Spleen (tissue), 11 donors: ENCODE results near the gene SLC5A4. TPM values are rescaled to one million over a fixed set of nuclear protein-coding genes. Genes with fewer than 3 reads are reported as not detected.

Source experiments
- DNase-seq: peaks from one replicate; pipeline ENCODE4 v3.0.0-alpha.2; 2020
- H3K27ac ChIP-seq, 8 donors: fragments of 200-600 bp; sonication (generic) in 7 of 8; 1 replicate in 4 of 8; 2 replicates in 4 of 8; pipeline versions ENCODE4 v1.5.0 to v1.8.0; 2016 to 2021; ENCODE audit warnings: inconsistent platforms in 4 of 8, mild to moderate bottlenecking in 4 of 8, moderate library complexity in 1 of 8
- H3K27me3 ChIP-seq, 7 donors: fragments of 200-600 bp; sonication (generic) in 6 of 7; replicated peaks in 1 of 7; 1 replicate in 4 of 7; 2 replicates in 3 of 7; pipeline versions ENCODE4 v1.5.0 to v1.8.0; 2016 to 2021; ENCODE audit warnings: inconsistent platforms in 3 of 7, mild to moderate bottlenecking in 1 of 7
- H3K36me3 ChIP-seq, 6 donors: fragments of 200-600 bp; sonication (generic) in 5 of 6; 1 replicate in 4 of 6; 2 replicates in 2 of 6; pipeline versions ENCODE4 v1.5.0 to v1.8.0; 2016 to 2021; ENCODE audit warnings: inconsistent platforms in 2 of 6
- H3K4me1 ChIP-seq, 6 donors: fragments of 200-600 bp; sonication (generic) in 5 of 6; 1 replicate in 3 of 6; 2 replicates in 3 of 6; pipeline versions ENCODE4 v1.5.0 to v1.8.0; 2016 to 2021; ENCODE audit warnings: inconsistent platforms in 3 of 6
- H3K4me3 ChIP-seq, 8 donors: fragments of 200-600 bp; sonication (generic) in 7 of 8; 1 replicate in 4 of 8; 2 replicates in 4 of 8; pipeline versions ENCODE4 v1.5.0 to v1.8.0; 2016 to 2021; ENCODE audit warnings: inconsistent platforms in 4 of 8, mild to moderate bottlenecking in 4 of 8, moderate library complexity in 2 of 8
- H3K9me3 ChIP-seq, 8 donors: fragments of 200-600 bp; sonication (generic) in 7 of 8; 1 replicate in 4 of 8; 2 replicates in 4 of 8; pipeline versions ENCODE4 v1.5.0 to v1.8.0; 2016 to 2021; ENCODE audit warnings: inconsistent platforms in 4 of 8
- POLR2A ChIP-seq, 3 donors: fragments of 450-650 bp; IDR thresholded peaks; one replicate each; pipeline ENCODE4 v1.5.1; 2017; ENCODE audit warnings: antibody characterized with exemption in 3 of 3, mild to moderate bottlenecking in 1 of 3
- POLR2AphosphoS5 ChIP-seq, 3 donors: sonication (generic); formaldehyde crosslinking; IDR thresholded peaks; one replicate each; pipeline ENCODE4 v1.5.1; 2017; ENCODE audit warnings: antibody characterized with exemption in 3 of 3
- WGBS, 5 donors: extraction: QIAGEN DNeasy Blood & Tissue Kit in 3 of 5; methylation state at CpG; one replicate each; pipeline versions ENCODE4 v1.1.5 to v1.1.7; 2013 to 2018; 5-methylcytosine and 5-hydroxymethylcytosine counted together
- intact Hi-C: fragments of 100-400 bp; cut with DNase I; formaldehyde crosslinking; loops from one replicate; pipeline ENCODE4 v1.15.0; 2023; ENCODE audit warnings: low total_unique reads
- polyA plus RNA-seq, 3 donors: library from polyadenylated mRNA; stranded (reverse); fragments of 200-250 nt; gene quantifications; one replicate each; pipeline ENCODE4 v1.2.1, GENCODE V29; 2013
- total RNA-seq, 7 donors: library from RNA; depleted of rRNA in 3 of 7; stranded (reverse); fragments of >200 nt in 3 of 7; fragmentation: NEBNext Ultra II Directional in 4 of 7; extraction: Animal tissue kit (Norgen Biotek cat#: 25700) in 4 of 7; gene quantifications; one replicate each; pipeline versions ENCODE4 v1.1.0 to v1.2.1, GENCODE V29; 2016 to 2021
- TF ChIP-seq, protein P1 (sequence below), 11 experiments: fragments of 200-600 bp in 7 of 11; fragments of 450-650 bp in 4 of 11; sonication (generic) in 4 of 11; IDR thresholded peaks in 8 of 11; conservative IDR thresholded peaks in 3 of 11; 1 replicate in 7 of 11; 2 replicates in 4 of 11; pipeline versions ENCODE4 v1.4.0 to v1.8.0; 2016 to 2021; ENCODE audit warnings: antibody characterized with exemption in 11 of 11, inconsistent platforms in 4 of 11, mild to moderate bottlenecking in 1 of 11
- donor health status: healthy with polysubstance abuse.
- donor health status: DM: no; HTN: no; CAD: no; lungs with moderate emphysema.
- donor health status: DM: no; HTN: no; CAD: no.
- donor health status: Bipolar disorder and iron deficiency.
- donor health status: healthy.
- donor health status: DM: no; HTN: no; CAD: no.
- donor health status: DM: yes; HTN: yes; CAD: no.

The SLC5A4 gene
- total and polyA plus RNA-seq, 10 donors, result 0.03 to 3.6 (median 0.51) TPM

DNA sequence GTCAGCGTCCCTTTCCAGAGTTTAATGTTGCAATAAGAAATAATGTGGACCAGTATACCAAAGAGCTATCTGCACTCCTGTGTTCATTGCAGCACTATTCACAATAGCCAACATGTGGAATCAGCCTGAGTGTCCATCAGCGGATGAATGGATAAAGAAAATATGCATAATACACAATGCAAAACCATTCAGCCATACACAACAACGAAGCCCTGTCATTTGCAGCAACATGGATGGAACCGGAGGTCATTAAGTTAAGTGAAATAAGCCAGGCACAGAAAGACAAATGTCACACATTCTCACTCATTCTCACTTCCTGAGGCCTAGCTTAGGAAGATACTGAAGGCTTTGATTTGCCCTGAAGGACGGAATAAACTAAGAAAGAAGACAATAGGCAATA is 22.1 kb downstream of the SLC5A4 start:
- Histone ChIP-seq H3K4me1 (no peaks in the 10 kb centered on the region), H3K4me3 (no peak overlapping the region), H3K9me3 (no peaks in the 10 kb centered on the region), H3K36me3 (no peaks in the 10 kb centered on the region), H3K27ac (no peak overlapping the region), H3K27me3 (peaks cover 0 to 21% (median 0%) of the 10 kb centered on the region in 7 donors)
- 77 to 89% (median 83%) methylated on average over 5 of the region's 5 CpGs for WGBS, 5 donors
- no peak for DNase-seq
- TF ChIP-seq POLR2AphosphoS5 (IDR thresholded peaks at IDR 0.05), result no peak
- no peak for TF ChIP-seq POLR2A (IDR thresholded peaks at IDR 0.05)
- TF ChIP-seq, protein P1, sequence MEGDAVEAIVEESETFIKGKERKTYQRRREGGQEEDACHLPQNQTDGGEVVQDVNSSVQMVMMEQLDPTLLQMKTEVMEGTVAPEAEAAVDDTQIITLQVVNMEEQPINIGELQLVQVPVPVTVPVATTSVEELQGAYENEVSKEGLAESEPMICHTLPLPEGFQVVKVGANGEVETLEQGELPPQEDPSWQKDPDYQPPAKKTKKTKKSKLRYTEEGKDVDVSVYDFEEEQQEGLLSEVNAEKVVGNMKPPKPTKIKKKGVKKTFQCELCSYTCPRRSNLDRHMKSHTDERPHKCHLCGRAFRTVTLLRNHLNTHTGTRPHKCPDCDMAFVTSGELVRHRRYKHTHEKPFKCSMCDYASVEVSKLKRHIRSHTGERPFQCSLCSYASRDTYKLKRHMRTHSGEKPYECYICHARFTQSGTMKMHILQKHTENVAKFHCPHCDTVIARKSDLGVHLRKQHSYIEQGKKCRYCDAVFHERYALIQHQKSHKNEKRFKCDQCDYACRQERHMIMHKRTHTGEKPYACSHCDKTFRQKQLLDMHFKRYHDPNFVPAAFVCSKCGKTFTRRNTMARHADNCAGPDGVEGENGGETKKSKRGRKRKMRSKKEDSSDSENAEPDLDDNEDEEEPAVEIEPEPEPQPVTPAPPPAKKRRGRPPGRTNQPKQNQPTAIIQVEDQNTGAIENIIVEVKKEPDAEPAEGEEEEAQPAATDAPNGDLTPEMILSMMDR (IDR thresholded peaks at IDR 0.05 in 8 of 11, conservative IDR thresholded peaks at IDR 0.05 in 3 of 11), result no peak
- intact Hi-C loops, result no loop called here

DNA sequence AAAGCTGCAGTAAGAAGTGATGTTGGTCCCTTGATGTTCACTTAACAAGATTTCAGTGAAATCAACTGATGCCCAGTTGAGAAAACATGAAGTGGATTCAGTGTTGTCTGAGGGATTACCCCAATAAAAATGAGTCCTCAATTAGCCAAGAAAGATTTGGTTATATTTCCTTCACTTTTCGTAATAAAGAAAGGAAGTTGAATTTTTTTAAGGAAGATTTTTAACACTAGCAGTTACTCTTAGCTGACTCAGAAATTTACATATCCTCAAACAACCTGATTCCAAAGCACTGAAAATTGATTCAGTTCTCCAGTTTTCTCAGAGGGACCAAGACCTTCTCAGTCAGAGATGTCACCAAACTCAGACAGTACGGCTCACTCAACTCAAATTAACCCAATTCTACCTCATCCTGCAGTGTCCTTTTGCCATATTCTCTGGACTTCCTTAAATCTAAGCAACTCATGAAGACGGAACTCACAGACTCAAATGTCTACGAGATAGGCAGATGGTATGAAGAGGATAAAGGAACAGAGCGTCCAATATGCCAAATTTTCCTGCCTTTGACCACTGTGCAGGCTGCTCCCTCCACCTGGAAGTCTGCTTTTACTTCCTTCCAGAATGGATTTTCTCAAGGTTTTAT is 22.8 kb downstream of the SLC5A4 start:
- no peak for DNase-seq
- WGBS, 5 donors, result 29 to 49% (median 45%) methylated on average over 5 of the region's 5 CpGs
- intact Hi-C loops, result no loop called here
- H3K9me3 ChIP-seq, result no peaks in the 10 kb centered on the region
- TF ChIP-seq, protein P1 (IDR thresholded peaks at IDR 0.05 in 8 of 11, conservative IDR thresholded peaks at IDR 0.05 in 3 of 11), result no peak
- TF ChIP-seq POLR2AphosphoS5 (IDR thresholded peaks at IDR 0.05) (no peak), POLR2A (IDR thresholded peaks at IDR 0.05) (no peak)
- H3K4me3 ChIP-seq, result no peak overlapping the region
- no peaks in the 10 kb centered on the region for H3K36me3 ChIP-seq
- peaks cover 0 to 21% (median 0%) of the 10 kb centered on the region in 7 donors for H3K27me3 ChIP-seq
- no peaks in the 10 kb centered on the region for H3K4me1 ChIP-seq
- H3K27ac ChIP-seq, result no peak overlapping the region

DNA sequence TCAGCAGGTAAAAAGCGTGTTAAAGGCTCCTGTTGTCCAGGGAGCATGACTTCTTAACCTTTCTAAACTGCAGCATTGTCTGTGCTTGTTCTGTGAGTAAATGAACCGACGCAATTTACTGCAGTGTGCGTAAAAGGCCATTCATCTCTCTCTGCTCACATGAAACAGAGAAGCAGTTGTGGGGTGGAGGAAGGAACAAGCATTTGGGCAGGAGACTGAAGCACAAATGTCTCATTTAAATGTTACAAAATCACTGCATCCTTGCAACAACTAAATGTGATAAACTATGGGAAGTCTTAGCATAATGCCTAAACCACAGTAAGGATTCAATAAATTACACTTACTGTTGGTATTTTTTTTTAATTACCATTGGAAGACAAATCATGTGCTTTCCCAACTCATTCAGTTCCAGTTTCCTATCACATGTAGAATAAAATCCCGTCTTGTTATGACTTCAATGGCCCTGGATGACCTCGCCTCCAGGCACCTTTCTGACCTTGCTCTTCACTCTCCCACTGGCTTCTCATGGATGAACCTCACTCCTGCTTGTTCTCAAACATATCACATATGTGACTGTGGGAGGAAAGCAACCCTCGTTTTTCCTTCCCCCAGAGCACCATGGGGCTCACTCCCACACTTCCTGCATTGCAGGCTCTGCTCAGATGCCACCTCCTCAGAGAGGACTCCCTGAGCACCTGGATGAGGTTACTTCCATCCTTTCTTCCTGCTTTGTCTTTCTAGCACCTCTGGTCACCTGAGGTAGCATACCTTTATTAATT is 28.6 kb downstream of the SLC5A4 start:
- Histone ChIP-seq H3K4me3 (no peak overlapping the region), H3K27me3 (no peaks in the 10 kb centered on the region), H3K36me3 (no peaks in the 10 kb centered on the region), H3K27ac (no peak overlapping the region), H3K4me1 (peaks cover 0 to 3% (median 0%) of the 10 kb centered on the region in 6 donors), H3K9me3 (no peaks in the 10 kb centered on the region)
- 58 to 68% (median 64%) methylated on average over 7 of the region's 7 CpGs for WGBS, 5 donors
- intact Hi-C loops, result no loop called here
- no peak for DNase-seq
- TF ChIP-seq, protein P1 (IDR thresholded peaks at IDR 0.05 in 8 of 11, conservative IDR thresholded peaks at IDR 0.05 in 3 of 11), result no peak
- TF ChIP-seq POLR2AphosphoS5 (IDR thresholded peaks at IDR 0.05), result no peak
- no peak for TF ChIP-seq POLR2A (IDR thresholded peaks at IDR 0.05)

DNA sequence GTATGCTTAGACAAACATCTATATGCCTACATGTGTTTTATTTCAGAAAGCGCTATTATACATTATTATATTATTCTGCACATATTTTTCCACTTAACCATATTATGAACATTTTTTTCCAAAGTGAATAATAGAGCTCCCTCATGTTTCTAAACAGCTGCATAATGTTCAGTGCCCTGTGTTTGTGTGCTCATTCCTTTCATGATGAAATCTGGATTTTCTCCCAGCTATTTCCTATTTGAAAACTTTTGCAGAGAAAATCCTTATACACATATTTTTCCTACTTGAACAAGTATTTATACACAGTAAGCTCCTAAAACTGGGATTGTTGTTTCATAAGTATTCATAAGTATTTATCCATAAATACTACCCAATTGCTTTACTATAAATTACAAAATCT is 32.2 kb downstream of the SLC5A4 start:
- H3K36me3 ChIP-seq, result no peaks in the 10 kb centered on the region
- intact Hi-C loops, result no loop called here
- 77 to 93% (median 90%) methylated on average over 1 of the region's 1 CpG for WGBS, 5 donors
- peaks cover 0 to 2% (median 0%) of the 10 kb centered on the region in 7 donors for H3K27me3 ChIP-seq
- peaks cover 0 to 3% (median 0%) of the 10 kb centered on the region in 6 donors for H3K4me1 ChIP-seq
- no peak overlapping the region for H3K4me3 ChIP-seq
- TF ChIP-seq POLR2AphosphoS5 (IDR thresholded peaks at IDR 0.05) (no peak), POLR2A (IDR thresholded peaks at IDR 0.05) (no peak)
- TF ChIP-seq, protein P1 (IDR thresholded peaks at IDR 0.05 in 8 of 11, conservative IDR thresholded peaks at IDR 0.05 in 3 of 11), result no peak
- no peak for DNase-seq
- no peaks in the 10 kb centered on the region for H3K9me3 ChIP-seq
- no peak overlapping the region for H3K27ac ChIP-seq
